HG02981 (cell line): ENCODE measurements around the gene SLC23A3.

Experiments
- ATAC-seq: cut with Tn5 transposase; IDR thresholded peaks from one replicate; pipeline ENCODE4 v1.9.1; 2021; ENCODE audit warnings: mild to moderate bottlenecking, moderate library complexity; ENCODE audit not compliant: unreplicated experiment

Gene SLC23A3

GRCh38 chr2:219169930-219170654 lies at the start of gene SLC23A3:
Gene SLC23A3 (minus strand): TSS chr2:219170029. CDS start chr2:219169984, 45 bp downstream.
- no peak for ATAC-seq

GRCh38 chr2:219218732-219219701 lies 49.2 kb upstream of the SLC23A3 start, which contains the start of gene ABCB6:
Gene ABCB6 (minus strand): TSS chr2:219218958. CDS start chr2:219218673, 285 bp downstream.
- peak; percentile 78 for ATAC-seq

GRCh38 chr2:219218217-219218731 lies 48.4 kb upstream of the SLC23A3 start:
- peak; percentile 18 for ATAC-seq

- ATAC-seq, result no peak
Observed at GRCh38 chr2:219216535-219216915, 46.7 kb upstream of the SLC23A3 start.

GRCh38 chr2:219215871-219216534 lies 46.2 kb upstream of the SLC23A3 start:
- ATAC-seq, result no peak

GRCh38 chr2:219214786-219215185 lies 45.0 kb upstream of the SLC23A3 start:
- no peak for ATAC-seq

- ATAC-seq, result no peak
Observed at GRCh38 chr2:219214141-219214540, 44.3 kb upstream of the SLC23A3 start.

- ATAC-seq, result no peak
Observed at GRCh38 chr2:219213486-219214071, 43.8 kb upstream of the SLC23A3 start.

GRCh38 chr2:219213026-219213415 lies 43.2 kb upstream of the SLC23A3 start:
- no peak for ATAC-seq

GRCh38 chr2:219210886-219211362 lies 41.1 kb upstream of the SLC23A3 start:
- no peak for ATAC-seq

GRCh38 chr2:219210196-219210885 lies 40.5 kb upstream of the SLC23A3 start:
- no peak for ATAC-seq

- no peak for ATAC-seq
Observed at GRCh38 chr2:219209236-219210195, 39.7 kb upstream of the SLC23A3 start.

- ATAC-seq, result no peak
Observed at GRCh38 chr2:219207884-219208740, 38.3 kb upstream of the SLC23A3 start.

- no peak for ATAC-seq
Observed at GRCh38 chr2:219207134-219207883, 37.5 kb upstream of the SLC23A3 start.

GRCh38 chr2:219206328-219207133 lies 36.7 kb upstream of the SLC23A3 start, which contains the start of gene ZFAND2B:
Gene ZFAND2B (plus strand): TSS chr2:219206782. CDS start chr2:219206988, 206 bp downstream.
- ATAC-seq, result peak; percentile 98

GRCh38 chr2:219205981-219206327 lies 36.1 kb upstream of the SLC23A3 start:
- no peak for ATAC-seq
